Esophagus muscularis mucosa (tissue), 4 donors: Measurements from ENCODE around the gene MB. TPM values are rescaled to one million over a fixed set of nuclear protein-coding genes. Genes with fewer than 3 reads are reported as not detected.
A peak's percentile ranks its signal among the peaks of the same experiment; 100 is the strongest.

ENCODE experiments used
- DNase-seq: peaks from one replicate; pipeline ENCODE4 v3.0.0-alpha.2; 2017; ENCODE audit errors: extremely low spot score
- H3K27ac ChIP-seq, 4 donors: fragments of 200-600 bp; sonication (generic); replicated peaks in 1 of 4; 1 replicate in 3 of 4; 2 replicates in 1 of 4; pipeline ENCODE4 v1.5.1; 2016 to 2019; ENCODE audit warnings: mild to moderate bottlenecking in 1 of 4
- H3K27me3 ChIP-seq, 4 donors: fragments of 200-600 bp; sonication (generic); one replicate each; pipeline versions ENCODE4 v1.5.1 to v1.6.0; 2016 to 2019
- H3K36me3 ChIP-seq, 4 donors: fragments of 200-600 bp; sonication (generic); one replicate each; pipeline ENCODE4 v1.5.1; 2016 to 2019
- H3K4me1 ChIP-seq, 4 donors: fragments of 200-600 bp; sonication (generic); one replicate each; pipeline ENCODE4 v1.5.1; 2016 to 2019
- H3K4me3 ChIP-seq, 4 donors: fragments of 200-600 bp; sonication (generic); 1 replicate in 2 of 4; 2 replicates in 2 of 4; pipeline ENCODE4 v1.5.1; 2016 to 2019; ENCODE audit warnings: mild to moderate bottlenecking in 4 of 4, moderate library complexity in 1 of 4
- H3K9me3 ChIP-seq, 4 donors: fragments of 200-600 bp; sonication (generic); 1 replicate in 3 of 4; 2 replicates in 1 of 4; pipeline ENCODE4 v1.5.1; 2016 to 2019
- CTCF ChIP-seq, 3 experiments: fragments of 200-600 bp in 2 of 3; fragments of 450-650 bp in 1 of 3; sonication (generic) in 2 of 3; IDR thresholded peaks; one replicate each; pipeline ENCODE4 v1.5.1; 2017 to 2019; ENCODE audit warnings: antibody characterized with exemption in 3 of 3, mild to moderate bottlenecking in 2 of 3, moderate library complexity in 1 of 3
- EP300 ChIP-seq: sonication (generic); formaldehyde crosslinking; IDR thresholded peaks from one replicate; pipeline ENCODE4 v1.6.1; 2017; ENCODE audit warnings: antibody characterized with exemption
- POLR2A ChIP-seq: fragments of 450-650 bp; IDR thresholded peaks from one replicate; pipeline ENCODE4 v1.6.1; 2017; ENCODE audit warnings: antibody characterized with exemption, moderate library complexity, mild to moderate bottlenecking, low read depth
- POLR2AphosphoS5 ChIP-seq, 2 donors: sonication (generic); formaldehyde crosslinking; IDR thresholded peaks; one replicate each; pipeline ENCODE4 v1.6.1; 2017; ENCODE audit warnings: antibody characterized with exemption in 2 of 2
- WGBS: methylation state at CpG from one replicate; pipeline ENCODE4 v1.1.5; 2018; 5-methylcytosine and 5-hydroxymethylcytosine counted together
- intact Hi-C: fragments of 100-400 bp; cut with DNase I; formaldehyde crosslinking; loops from one replicate; pipeline ENCODE4 v1.15.1; 2023
- total RNA-seq, 4 donors: library from RNA; depleted of rRNA; stranded (reverse); fragments of >200 nt; gene quantifications; one replicate each; pipeline versions ENCODE4 v1.1.0 to v1.2.1, GENCODE V29; 2016

MB gene
- total RNA-seq, 4 donors from 2014 or later, result 0.63 to 3.0 TPM; not detected in 2

GRCh38 chr22:35598396-35598710 is 18.8 kb downstream of the MB start:
- no peaks in the 10 kb centered on the region for H3K9me3 ChIP-seq
- peaks cover 0 to 6% (median 0%) of the 10 kb centered on the region in 4 donors for H3K36me3 ChIP-seq
- no peaks in the 10 kb centered on the region for H3K27me3 ChIP-seq
- H3K27ac ChIP-seq, result no peak overlapping the region
- H3K4me3 ChIP-seq, result no peak overlapping the region
- intact Hi-C loops, result no loop called here
- H3K4me1 ChIP-seq, result peaks cover 7 to 23% (median 13%) of the 10 kb centered on the region in 4 donors
- DNase-seq, result no peak
- TF ChIP-seq POLR2A, result no peak
- TF ChIP-seq POLR2AphosphoS5 (IDR thresholded peaks at IDR 0.05), result no peak
- TF ChIP-seq CTCF (IDR thresholded peaks at IDR 0.05), result no peak
- WGBS, result 100% methylated on average over 1 of the region's 4 CpGs

- peaks cover 12 to 28% (median 17%) of the 10 kb centered on the region in 4 donors for H3K4me1 ChIP-seq
- 89% methylated on average over 8 of the region's 16 CpGs for WGBS
- H3K27me3 ChIP-seq, result no peaks in the 10 kb centered on the region
- intact Hi-C loops, result no loop called here
- H3K4me3 ChIP-seq, result no peak overlapping the region
- H3K9me3 ChIP-seq, result no peaks in the 10 kb centered on the region
- no peak for TF ChIP-seq EP300
- H3K27ac ChIP-seq, result peak overlapping the region in 1 of 4 donors; percentile 45
- no peak for DNase-seq
- H3K36me3 ChIP-seq, result peaks cover 0 to 6% (median 0%) of the 10 kb centered on the region in 4 donors
Measured at GRCh38 chr22:35597692-35598395, 19.3 kb downstream of the MB start.

GRCh38 chr22:35596821-35597220 is 20.3 kb downstream of the MB start:
- peaks cover 0 to 6% (median 0%) of the 10 kb centered on the region in 4 donors for H3K36me3 ChIP-seq
- no peak for TF ChIP-seq CTCF (IDR thresholded peaks at IDR 0.05)
- TF ChIP-seq POLR2AphosphoS5 (IDR thresholded peaks at IDR 0.05), result peak in 1 of 2 donors; percentile 33
- no peak for TF ChIP-seq POLR2A
- TF ChIP-seq EP300, result no peak
- peaks cover 22 to 37% (median 27%) of the 10 kb centered on the region in 4 donors for H3K4me1 ChIP-seq
- intact Hi-C loops, result no loop called here
- no peak overlapping the region for H3K4me3 ChIP-seq
- no peaks in the 10 kb centered on the region for H3K9me3 ChIP-seq
- 41% methylated on average over 7 of the region's 7 CpGs for WGBS
- no peak for DNase-seq
- H3K27me3 ChIP-seq, result no peaks in the 10 kb centered on the region
- peak overlapping the region in 3 of 4 donors; percentile 22 to 45 (median 38) for H3K27ac ChIP-seq

- 100% methylated on average over 5 of the region's 5 CpGs for WGBS
- Histone ChIP-seq H3K4me3 (no peak overlapping the region), H3K27me3 (no peaks in the 10 kb centered on the region), H3K4me1 (peaks cover 23 to 37% (median 27%) of the 10 kb centered on the region in 4 donors), H3K27ac (peak overlapping the region in 2 of 4 donors; percentile 2 to 74), H3K36me3 (no peaks in the 10 kb centered on the region), H3K9me3 (no peaks in the 10 kb centered on the region)
- DNase-seq, result no peak
- no peak for TF ChIP-seq POLR2A
- TF ChIP-seq POLR2AphosphoS5 (IDR thresholded peaks at IDR 0.05), result no peak
- no peak for TF ChIP-seq CTCF (IDR thresholded peaks at IDR 0.05)
- TF ChIP-seq EP300, result no peak
- intact Hi-C loops, result no loop called here
Measured at GRCh38 chr22:35594686-35595085, 22.4 kb downstream of the MB start.

DNA sequence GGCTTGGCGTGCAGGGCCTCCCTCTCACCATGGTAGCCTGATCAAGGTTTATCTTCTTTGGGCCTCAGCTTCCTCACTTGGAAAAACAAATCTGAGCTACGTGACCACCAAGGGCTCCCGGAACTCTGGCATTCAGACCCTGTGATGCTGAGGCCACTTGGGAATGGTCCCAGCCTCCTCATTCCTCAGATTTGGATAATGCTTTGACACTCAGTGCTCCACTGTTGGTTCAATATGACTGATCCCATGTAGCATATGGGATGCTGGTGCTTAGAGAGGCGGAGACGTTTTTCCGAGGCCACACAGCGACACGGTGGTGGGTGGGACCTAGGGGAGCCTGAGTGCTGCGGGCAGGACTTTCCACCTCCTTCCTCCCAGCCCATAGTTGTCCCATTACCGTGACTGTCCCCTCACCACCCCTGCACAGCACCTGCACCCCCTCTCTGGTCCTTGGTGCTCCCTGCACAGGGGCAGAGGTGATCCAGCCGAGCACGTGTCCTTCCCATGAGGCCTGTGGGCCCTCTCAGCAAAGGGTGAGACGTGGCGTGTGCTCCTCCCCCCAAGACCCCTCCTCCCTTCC is 23.1 kb downstream of the MB start:
- Histone ChIP-seq H3K4me3 (no peak overlapping the region), H3K27me3 (no peaks in the 10 kb centered on the region), H3K4me1 (peaks cover 25 to 38% (median 33%) of the 10 kb centered on the region in 4 donors), H3K36me3 (no peaks in the 10 kb centered on the region), H3K27ac (peak overlapping the region; percentile 69 to 82 (median 74)), H3K9me3 (no peaks in the 10 kb centered on the region)
- DNase-seq, result no peak
- intact Hi-C loops, result no loop called here
- WGBS, result 71% methylated on average over 7 of the region's 14 CpGs
- TF ChIP-seq POLR2AphosphoS5 (IDR thresholded peaks at IDR 0.05) (no peak), POLR2A (no peak), CTCF (IDR thresholded peaks at IDR 0.05) (no peak), EP300 (no peak)
